Skeletal muscle tissue (tissue), 4 donors: ENCODE results near the gene LKAAEAR1. TPM values are rescaled to one million over a fixed set of nuclear protein-coding genes. Genes with fewer than 3 reads are reported as not detected.
A peak's percentile ranks its signal among the peaks of the same experiment; 100 is the strongest.

Experiments
- H3K27ac ChIP-seq: one replicate; pipeline ENCODE4 v1.7.0; 2013; ENCODE audit warnings: mild to moderate bottlenecking, low read depth, low read length, inconsistent platforms
- H3K27me3 ChIP-seq, 3 donors: one replicate each; pipeline ENCODE4 v1.7.0; 2013; ENCODE audit warnings: low read length in 3 of 3; ENCODE audit not compliant: control insufficient read depth in 3 of 3, insufficient read depth in 3 of 3
- H3K36me3 ChIP-seq, 3 donors: one replicate each; pipeline ENCODE4 v1.7.0; 2013; ENCODE audit warnings: low read length in 3 of 3; ENCODE audit not compliant: control insufficient read depth in 3 of 3, insufficient read depth in 3 of 3
- H3K4me1 ChIP-seq, 3 donors: one replicate each; pipeline ENCODE4 v1.7.0; 2013; ENCODE audit warnings: low read length in 3 of 3, mild to moderate bottlenecking in 3 of 3; ENCODE audit not compliant: control insufficient read depth in 3 of 3, insufficient read depth in 3 of 3
- H3K4me3 ChIP-seq, 3 donors: one replicate each; pipeline ENCODE4 v1.7.0; 2013; ENCODE audit warnings: low read length in 3 of 3
- H3K9ac ChIP-seq, 3 donors: one replicate each; pipeline ENCODE4 v1.7.0; 2013; ENCODE audit warnings: low read length in 3 of 3, mild to moderate bottlenecking in 3 of 3, moderate library complexity in 2 of 3, low read depth in 1 of 3
- H3K9me3 ChIP-seq, 3 donors: one replicate each; pipeline ENCODE4 v1.7.0; 2013; ENCODE audit warnings: low read length in 3 of 3; ENCODE audit not compliant: control insufficient read depth in 3 of 3
- total RNA-seq: library from RNA; depleted of rRNA; stranded (reverse); fragments of >200 nt; gene quantifications from one replicate; pipeline ENCODE4 v1.2.3, GENCODE V29; 2014
- donor health status: Osteomylitis.

Gene LKAAEAR1
- total RNA-seq, 1 donor from 2014 or later = 1.0 TPM

DNA sequence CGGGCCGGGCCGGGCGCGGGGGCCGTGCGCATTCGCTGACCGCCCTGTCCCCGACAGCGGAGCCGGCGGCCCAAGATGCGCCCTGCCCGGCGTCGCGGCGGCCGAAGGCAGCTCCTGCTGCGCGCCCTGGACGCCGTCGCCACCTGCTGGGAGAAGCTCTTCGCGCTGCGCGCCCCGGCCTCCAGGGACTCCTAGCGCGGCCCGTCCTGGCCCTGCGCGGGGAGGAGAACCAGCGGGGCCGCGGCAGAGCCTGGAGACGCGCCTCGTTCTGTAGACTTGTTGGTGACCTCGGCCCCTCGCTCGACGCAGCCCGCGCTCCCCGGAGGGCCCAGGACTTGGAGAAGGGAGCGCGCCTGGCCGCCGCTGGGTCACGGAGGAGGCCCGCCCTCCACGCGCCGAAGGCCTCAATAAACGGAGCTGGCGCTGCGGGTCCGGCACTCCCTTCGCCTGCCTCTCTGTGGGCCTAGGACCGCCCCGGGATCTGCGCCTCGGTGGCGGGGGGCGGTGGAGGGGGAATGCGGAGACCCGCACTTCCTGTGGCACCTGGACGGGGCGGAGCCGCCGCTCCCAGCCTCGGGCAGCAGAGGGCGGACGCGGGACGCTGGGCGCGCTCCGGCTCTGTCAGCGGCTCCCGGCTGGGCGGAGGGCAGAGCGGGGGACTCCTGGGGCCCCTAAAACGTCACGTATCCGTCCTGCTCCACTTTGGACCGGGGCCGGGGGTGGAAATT is 45.5 kb downstream of the LKAAEAR1 start:
- peak overlapping the region in 1 of 3 donors; percentile 60 for H3K9ac ChIP-seq
- peaks cover 4 to 8% (median 7%) of the 10 kb centered on the region in 3 donors for H3K36me3 ChIP-seq
- peaks cover 58 to 71% (median 58%) of the 10 kb centered on the region in 3 donors for H3K27me3 ChIP-seq
- peak overlapping the region in 2 of 3 donors; percentile 45 to 49 for H3K4me3 ChIP-seq
- H3K4me1 ChIP-seq = peaks cover 6 to 36% (median 35%) of the 10 kb centered on the region in 3 donors
- H3K9me3 ChIP-seq = no peaks in the 10 kb centered on the region
- H3K27ac ChIP-seq = no peak overlapping the region

DNA sequence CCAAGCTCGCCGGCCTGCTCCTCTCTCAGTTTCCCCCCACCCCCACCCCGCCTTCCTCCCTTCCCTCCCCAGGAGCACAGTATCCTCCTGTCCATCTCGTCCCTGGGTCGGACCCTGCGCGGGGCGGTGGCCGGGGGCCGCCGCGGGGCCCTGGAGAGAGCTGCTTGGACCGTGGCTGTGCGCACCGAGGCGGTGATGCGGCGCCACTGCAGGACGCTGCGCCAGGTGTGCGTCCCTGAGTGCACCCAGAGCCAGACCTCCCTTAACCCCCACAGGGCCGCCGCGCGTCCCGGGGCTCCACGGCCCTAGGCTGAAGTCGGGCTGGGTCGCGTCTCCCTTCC is 46.0 kb downstream of the LKAAEAR1 start:
- Histone ChIP-seq H3K9me3 (no peaks in the 10 kb centered on the region), H3K27me3 (peaks cover 57 to 68% (median 58%) of the 10 kb centered on the region in 3 donors), H3K36me3 (peaks cover 6 to 9% (median 9%) of the 10 kb centered on the region in 3 donors), H3K27ac (no peak overlapping the region), H3K4me3 (no peak overlapping the region), H3K4me1 (peaks cover 6 to 36% (median 35%) of the 10 kb centered on the region in 3 donors), H3K9ac (no peak overlapping the region)

DNA sequence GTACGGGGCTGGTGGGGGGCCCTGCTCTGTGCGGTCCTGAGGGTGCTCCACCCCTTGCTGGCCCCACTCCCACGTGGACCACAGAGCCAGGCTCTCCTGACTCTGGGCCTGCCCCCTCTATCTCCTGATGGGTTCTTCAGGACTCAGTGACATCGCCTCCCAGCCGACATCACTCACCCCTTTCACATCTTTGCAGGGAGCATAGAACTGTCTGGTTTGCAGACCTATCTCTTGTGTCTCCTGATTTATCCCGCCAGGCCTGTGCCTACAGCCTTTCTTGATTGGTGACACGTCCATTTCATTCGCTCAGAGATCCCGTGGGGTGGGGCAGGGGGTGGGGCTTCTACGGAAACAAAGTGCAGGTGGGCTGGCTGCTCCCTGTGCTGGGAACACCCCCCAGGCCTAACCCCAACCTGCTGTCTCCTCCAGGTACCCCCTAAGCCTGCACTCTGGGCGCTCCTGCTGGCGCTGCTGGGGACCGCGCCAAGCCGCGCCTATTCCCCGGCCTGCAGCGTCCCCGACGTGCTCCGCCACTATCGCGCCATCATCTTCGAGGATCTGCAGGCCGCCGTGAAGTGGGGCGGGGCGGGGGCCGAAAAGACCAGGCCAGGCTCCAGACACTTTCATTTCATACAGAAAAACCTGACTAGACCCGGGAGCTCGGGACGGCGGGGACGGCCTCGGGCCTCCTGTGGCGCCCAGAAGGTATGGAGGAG is 46.5 kb downstream of the LKAAEAR1 start:
- Histone ChIP-seq H3K36me3 (peaks cover 11 to 14% (median 11%) of the 10 kb centered on the region in 3 donors), H3K9me3 (no peaks in the 10 kb centered on the region), H3K27ac (no peak overlapping the region), H3K27me3 (peaks cover 57 to 66% (median 58%) of the 10 kb centered on the region in 3 donors), H3K4me3 (no peak overlapping the region), H3K9ac (no peak overlapping the region), H3K4me1 (peaks cover 6 to 36% (median 35%) of the 10 kb centered on the region in 3 donors)

DNA sequence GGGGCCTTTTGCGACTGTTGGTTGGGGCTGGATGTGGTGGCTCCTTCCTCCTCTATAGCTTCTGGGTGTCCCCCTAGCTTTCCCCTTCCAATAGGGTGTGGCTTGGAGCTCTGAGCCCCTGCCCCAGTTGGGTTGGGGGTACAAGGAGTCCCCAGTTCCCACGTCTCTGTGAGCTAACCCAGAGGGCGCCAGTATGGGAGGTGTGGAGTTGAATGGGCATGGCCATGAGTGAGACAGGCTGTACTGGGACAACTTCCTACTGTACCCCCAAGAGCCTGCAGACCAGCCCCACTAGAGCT is 47.0 kb downstream of the LKAAEAR1 start:
- Histone ChIP-seq H3K27ac (no peak overlapping the region), H3K27me3 (peaks cover 54 to 62% (median 57%) of the 10 kb centered on the region in 3 donors), H3K4me3 (no peak overlapping the region), H3K36me3 (peaks cover 16 to 18% (median 16%) of the 10 kb centered on the region in 3 donors), H3K9ac (no peak overlapping the region), H3K4me1 (peaks cover 6 to 34% (median 32%) of the 10 kb centered on the region in 3 donors), H3K9me3 (no peaks in the 10 kb centered on the region)

DNA sequence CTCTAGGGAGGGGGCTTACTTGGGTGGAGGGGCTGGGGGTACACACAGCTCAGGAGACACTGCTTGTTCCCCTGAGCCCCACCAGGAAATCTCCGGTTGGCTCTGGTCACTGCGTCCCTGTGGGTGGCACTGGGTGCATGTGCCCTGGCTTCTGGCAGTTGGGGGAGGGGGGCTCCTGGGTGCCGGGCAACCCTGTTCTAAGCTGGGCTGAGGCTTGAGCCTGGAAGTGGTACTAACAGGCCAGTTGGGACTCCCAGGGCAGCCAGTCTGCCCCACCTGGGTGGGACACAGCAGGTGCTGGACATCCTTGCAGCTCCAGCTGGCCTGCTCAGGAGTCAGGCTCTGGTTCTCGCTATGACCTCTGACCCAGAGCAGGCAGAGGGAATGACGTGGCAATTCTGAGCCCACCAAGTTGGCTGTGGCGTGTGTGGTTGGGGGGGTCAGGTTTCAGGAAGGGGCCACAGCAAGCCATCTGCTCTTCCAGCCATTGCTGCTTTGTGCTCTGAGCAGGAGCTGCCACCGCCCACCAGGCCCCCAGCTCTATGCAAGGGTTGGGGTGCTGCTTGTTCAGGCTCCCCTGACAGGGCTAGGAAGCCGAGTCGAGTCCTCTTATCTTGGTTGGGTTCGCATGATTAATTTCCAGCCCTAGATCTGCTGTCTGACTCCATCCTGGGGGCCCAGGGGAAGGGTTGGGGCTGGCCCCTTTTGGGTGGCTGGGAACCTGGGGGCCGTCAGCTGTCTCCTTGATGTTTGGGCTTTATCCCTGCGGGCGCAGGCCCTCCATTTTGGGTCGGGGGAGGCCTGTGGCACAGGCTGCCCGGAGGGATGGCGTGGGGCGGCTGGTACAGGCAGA is 47.6 kb downstream of the LKAAEAR1 start:
- Histone ChIP-seq H3K4me3 (no peak overlapping the region), H3K4me1 (peaks cover 6 to 32% (median 28%) of the 10 kb centered on the region in 3 donors), H3K9ac (peak overlapping the region in 1 of 3 donors; percentile 25), H3K27ac (no peak overlapping the region), H3K9me3 (no peaks in the 10 kb centered on the region), H3K27me3 (peaks cover 49 to 57% (median 52%) of the 10 kb centered on the region in 3 donors), H3K36me3 (peaks cover 21 to 24% (median 21%) of the 10 kb centered on the region in 3 donors)

DNA sequence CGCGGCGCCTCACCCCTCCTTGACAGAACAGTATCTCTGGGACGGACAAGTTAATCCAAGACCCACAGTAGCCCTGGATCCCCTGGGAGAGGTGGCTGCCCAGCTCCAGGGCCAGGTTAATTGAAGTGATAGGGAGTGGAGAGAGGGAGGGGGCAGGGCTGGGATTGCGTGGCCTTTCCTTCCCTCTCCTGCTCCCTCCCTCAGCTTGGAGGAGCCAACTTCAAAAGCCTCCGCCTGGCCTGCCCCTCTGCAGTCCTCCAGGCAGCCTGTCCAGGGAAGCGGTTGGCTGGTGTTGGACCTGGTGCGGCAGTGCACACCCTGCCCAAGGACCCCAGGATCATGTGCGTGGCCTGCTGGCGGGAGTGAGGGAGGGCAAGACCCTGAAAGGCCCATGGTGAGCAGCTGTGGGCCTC is 48.3 kb downstream of the LKAAEAR1 start, which contains the start of gene C20orf204:
Gene C20orf204 (plus strand): TSS at position 250 of the 413 bp plus-strand sequence. CDS start 142 bp downstream, at position 392.
- peak within 1 kb of the TSS in 1 of 3 donors; percentile 25 for H3K9ac ChIP-seq
- H3K27me3 ChIP-seq = peaks cover 43 to 50% (median 46%) of the 10 kb centered on the region in 3 donors
- H3K4me1 ChIP-seq = peaks cover 2 to 28% (median 22%) of the 10 kb centered on the region in 3 donors
- H3K27ac ChIP-seq = no peak within 1 kb of the TSS
- no peaks in the 10 kb centered on the region for H3K9me3 ChIP-seq
- H3K4me3 ChIP-seq = no peak within 1 kb of the TSS
- H3K36me3 ChIP-seq = peaks cover 24 to 25% (median 25%) of the 10 kb centered on the region in 3 donors

DNA sequence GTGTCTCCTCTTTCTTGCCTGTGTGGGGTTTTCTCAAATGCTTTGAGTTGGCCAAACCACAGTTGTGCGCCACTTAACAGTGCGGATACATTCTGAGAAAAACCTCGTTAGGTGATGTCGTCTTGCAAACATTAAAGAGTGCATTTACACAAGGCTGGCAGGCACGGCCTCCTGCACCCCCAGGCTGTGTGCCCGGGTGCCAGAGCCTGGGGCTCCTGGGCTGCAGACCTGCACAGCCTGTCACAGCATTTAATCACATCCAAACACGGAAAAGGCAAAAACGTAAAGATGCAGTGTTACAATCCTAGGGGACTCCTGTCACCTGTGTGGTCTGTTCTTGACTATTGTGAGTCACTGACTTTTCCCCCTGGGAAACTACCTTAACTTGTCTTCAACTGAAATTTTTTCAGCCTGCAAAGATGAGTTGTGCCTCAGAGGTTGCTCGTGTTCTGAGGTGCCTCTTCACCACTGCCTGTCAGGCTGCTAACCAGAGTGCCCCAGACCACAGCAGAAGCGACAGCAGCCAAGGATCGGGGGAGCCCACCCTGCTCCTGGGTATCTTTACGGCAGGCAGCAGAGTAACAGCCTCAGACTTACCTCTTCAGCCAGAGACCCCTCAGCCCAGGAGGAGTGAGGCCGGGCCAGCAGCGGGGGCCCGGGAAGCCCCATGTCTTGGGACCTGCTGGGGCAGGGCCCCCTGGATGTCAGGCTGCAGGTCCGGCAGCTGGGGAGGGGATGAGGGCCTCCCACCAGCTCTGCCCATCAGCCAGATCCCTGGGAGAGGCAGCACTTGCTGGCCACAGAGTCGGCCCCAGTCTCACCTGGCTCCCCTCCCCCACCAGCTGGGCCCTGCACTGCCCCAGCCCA is 48.9 kb downstream of the LKAAEAR1 start:
- Histone ChIP-seq H3K9ac (no peak overlapping the region), H3K27me3 (peaks cover 36 to 44% (median 39%) of the 10 kb centered on the region in 3 donors), H3K27ac (no peak overlapping the region), H3K4me3 (no peak overlapping the region), H3K4me1 (peaks cover 0 to 21% (median 16%) of the 10 kb centered on the region in 3 donors), H3K36me3 (peaks cover 30 to 32% (median 31%) of the 10 kb centered on the region in 3 donors), H3K9me3 (no peaks in the 10 kb centered on the region)

DNA sequence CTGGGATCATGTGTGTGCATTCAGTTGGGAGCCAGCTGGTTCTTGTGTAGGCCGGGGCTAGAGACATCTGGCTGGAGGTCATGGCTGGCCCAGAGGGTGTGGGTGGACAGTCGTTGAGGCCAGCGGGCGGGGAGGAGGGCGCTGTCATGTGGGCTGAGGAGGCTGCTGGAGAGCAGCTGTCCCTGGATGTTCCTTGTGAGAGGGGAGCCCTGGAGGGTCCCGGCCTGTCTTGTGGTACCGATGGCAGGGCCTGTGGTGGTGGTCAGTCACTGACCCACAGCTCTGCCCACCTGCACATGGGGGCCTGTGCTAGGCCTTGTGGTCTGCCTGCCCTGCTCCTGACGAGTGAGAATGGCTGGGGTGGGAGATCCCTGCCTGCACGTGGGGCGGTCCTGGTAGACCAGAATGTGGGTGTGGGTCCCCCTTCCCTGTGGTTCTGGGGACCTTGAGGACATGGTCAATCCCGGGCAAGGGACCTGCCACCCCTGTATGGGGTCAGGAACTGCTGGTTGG is 50.2 kb downstream of the LKAAEAR1 start:
- peaks cover 25 to 31% (median 27%) of the 10 kb centered on the region in 3 donors for H3K27me3 ChIP-seq
- no peaks in the 10 kb centered on the region for H3K9me3 ChIP-seq
- H3K36me3 ChIP-seq = peaks cover 43 to 44% (median 43%) of the 10 kb centered on the region in 3 donors
- H3K9ac ChIP-seq = peak overlapping the region in 1 of 3 donors; percentile 45
- H3K4me1 ChIP-seq = peaks cover 0 to 11% (median 4%) of the 10 kb centered on the region in 3 donors
- H3K4me3 ChIP-seq = no peak overlapping the region
- no peak overlapping the region for H3K27ac ChIP-seq
